Measurements from ENCODE around the gene CHN2. TPM values are rescaled to one million over a fixed set of nuclear protein-coding genes. Genes with fewer than 3 reads are reported as not detected.

Gene CHN2
- total RNA-seq, 1 experiment from 2014 or later: 5.0 TPM

- TF ChIP-seq ATF6 (CRISPR knock-in tag; IDR thresholded peaks at IDR 0.05) (no peak), NFYB (CRISPR knock-in tag; conservative IDR thresholded peaks at IDR 0.05; ENCODE audit: low read depth) (no peak), TCF7 (CRISPR knock-in tag; IDR thresholded peaks at IDR 0.05; ENCODE audit: low read depth) (no peak), NR1H2 (CRISPR knock-in tag; IDR thresholded peaks at IDR 0.05) (no peak), JUN (CRISPR knock-in tag; IDR thresholded peaks at IDR 0.05) (no peak), USF2 (CRISPR knock-in tag; IDR thresholded peaks at IDR 0.05) (no peak), MXD4 (CRISPR knock-in tag; IDR thresholded peaks at IDR 0.05; ENCODE audit: borderline replicate concordance) (no peak), TEAD1 (CRISPR knock-in tag; IDR thresholded peaks at IDR 0.05) (no peak), ZNF263 (CRISPR knock-in tag; IDR thresholded peaks at IDR 0.05; ENCODE audit: low read depth) (no peak), IRF1 (CRISPR knock-in tag; IDR thresholded peaks at IDR 0.05) (no peak), ZNF219 (CRISPR knock-in tag; IDR thresholded peaks at IDR 0.05; ENCODE audit: borderline replicate concordance) (no peak), KAT7 (CRISPR knock-in tag; IDR thresholded peaks at IDR 0.05; ENCODE audit: borderline replicate concordance) (no peak), MAX (CRISPR knock-in tag; IDR thresholded peaks at IDR 0.05) (no peak)
These were observed 324.0 kb downstream of the CHN2 start (continued) for GRCh38 chr7:29518616-29519015.

- H3K27me3 Mint-ChIP-seq (ENCODE audit: low read depth): no peaks in the 10 kb centered on the region
- DNase-seq (ENCODE audit: low spot score) (no peak), ATAC-seq (no peak)
- H3K36me3 Mint-ChIP-seq: peaks cover 4% of the 10 kb centered on the region
- CTCF ChIA-PET: no interaction called here
- peaks cover 15% of the 10 kb centered on the region for H3K9me3 Mint-ChIP-seq
- no peak overlapping the region for H3K4me3 Mint-ChIP-seq
- peaks cover 7% of the 10 kb centered on the region for H3K4me1 Mint-ChIP-seq
- H3K27ac Mint-ChIP-seq: no peak overlapping the region
- POLR2A ChIA-PET: no interaction called here
- TF ChIP-seq, protein P1, sequence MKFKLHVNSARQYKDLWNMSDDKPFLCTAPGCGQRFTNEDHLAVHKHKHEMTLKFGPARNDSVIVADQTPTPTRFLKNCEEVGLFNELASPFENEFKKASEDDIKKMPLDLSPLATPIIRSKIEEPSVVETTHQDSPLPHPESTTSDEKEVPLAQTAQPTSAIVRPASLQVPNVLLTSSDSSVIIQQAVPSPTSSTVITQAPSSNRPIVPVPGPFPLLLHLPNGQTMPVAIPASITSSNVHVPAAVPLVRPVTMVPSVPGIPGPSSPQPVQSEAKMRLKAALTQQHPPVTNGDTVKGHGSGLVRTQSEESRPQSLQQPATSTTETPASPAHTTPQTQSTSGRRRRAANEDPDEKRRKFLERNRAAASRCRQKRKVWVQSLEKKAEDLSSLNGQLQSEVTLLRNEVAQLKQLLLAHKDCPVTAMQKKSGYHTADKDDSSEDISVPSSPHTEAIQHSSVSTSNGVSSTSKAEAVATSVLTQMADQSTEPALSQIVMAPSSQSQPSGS (CRISPR knock-in tag; IDR thresholded peaks at IDR 0.05; ENCODE audit: borderline replicate concordance, low read depth): no peak
- TF ChIP-seq ZNF263 (CRISPR knock-in tag; IDR thresholded peaks at IDR 0.05; ENCODE audit: low read depth): no peak
- no peak for TF ChIP-seq ZNF232 (CRISPR knock-in tag; IDR thresholded peaks at IDR 0.05)
- no peak for TF ChIP-seq ZNF532 (CRISPR knock-in tag; IDR thresholded peaks at IDR 0.05; ENCODE audit: borderline replicate concordance)
- no peak for TF ChIP-seq MLX (CRISPR knock-in tag; IDR thresholded peaks at IDR 0.05)
- TF ChIP-seq SMAD4 (CRISPR knock-in tag; IDR thresholded peaks at IDR 0.05): no peak
- TF ChIP-seq ZNF138 (CRISPR knock-in tag; conservative IDR thresholded peaks at IDR 0.05): no peak
- TF ChIP-seq ERG (CRISPR knock-in tag; IDR thresholded peaks at IDR 0.05): no peak
- no peak for TF ChIP-seq NFYB (CRISPR knock-in tag; conservative IDR thresholded peaks at IDR 0.05; ENCODE audit: low read depth)
- TF ChIP-seq ATF1 (CRISPR knock-in tag; IDR thresholded peaks at IDR 0.05): no peak
- TF ChIP-seq ZNF396 (CRISPR knock-in tag; IDR thresholded peaks at IDR 0.05; ENCODE audit: borderline replicate concordance): no peak
- TF ChIP-seq, protein P2, sequence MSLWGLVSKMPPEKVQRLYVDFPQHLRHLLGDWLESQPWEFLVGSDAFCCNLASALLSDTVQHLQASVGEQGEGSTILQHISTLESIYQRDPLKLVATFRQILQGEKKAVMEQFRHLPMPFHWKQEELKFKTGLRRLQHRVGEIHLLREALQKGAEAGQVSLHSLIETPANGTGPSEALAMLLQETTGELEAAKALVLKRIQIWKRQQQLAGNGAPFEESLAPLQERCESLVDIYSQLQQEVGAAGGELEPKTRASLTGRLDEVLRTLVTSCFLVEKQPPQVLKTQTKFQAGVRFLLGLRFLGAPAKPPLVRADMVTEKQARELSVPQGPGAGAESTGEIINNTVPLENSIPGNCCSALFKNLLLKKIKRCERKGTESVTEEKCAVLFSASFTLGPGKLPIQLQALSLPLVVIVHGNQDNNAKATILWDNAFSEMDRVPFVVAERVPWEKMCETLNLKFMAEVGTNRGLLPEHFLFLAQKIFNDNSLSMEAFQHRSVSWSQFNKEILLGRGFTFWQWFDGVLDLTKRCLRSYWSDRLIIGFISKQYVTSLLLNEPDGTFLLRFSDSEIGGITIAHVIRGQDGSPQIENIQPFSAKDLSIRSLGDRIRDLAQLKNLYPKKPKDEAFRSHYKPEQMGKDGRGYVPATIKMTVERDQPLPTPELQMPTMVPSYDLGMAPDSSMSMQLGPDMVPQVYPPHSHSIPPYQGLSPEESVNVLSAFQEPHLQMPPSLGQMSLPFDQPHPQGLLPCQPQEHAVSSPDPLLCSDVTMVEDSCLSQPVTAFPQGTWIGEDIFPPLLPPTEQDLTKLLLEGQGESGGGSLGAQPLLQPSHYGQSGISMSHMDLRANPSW (CRISPR knock-in tag; conservative IDR thresholded peaks at IDR 0.05; ENCODE audit: low read depth): no peak
These were observed 329.2 kb downstream of the CHN2 start for GRCh38 chr7:29523728-29524127.

Measured in WTC11 (cell line).